Mesenchymal stem cell (in vitro differentiated cells and primary cell): ENCODE data around the gene SOWAHC.
A peak's percentile ranks its signal among the peaks of the same experiment; 100 is the strongest.

Experiments used
- DNase-seq: peaks from one replicate; pipeline ENCODE4 v3.0.0-alpha.2; 2013
- H2AFZ ChIP-seq: one replicate; pipeline ENCODE4 v1.6.1; 2013; ENCODE audit warnings: low read depth, mild to moderate bottlenecking, control low read depth, inconsistent platforms, low read length, moderate library complexity
- H2AK5ac ChIP-seq: 2 replicates; pipeline ENCODE4 v1.6.1; 2013; ENCODE audit warnings: low read length, moderate library complexity, mild to moderate bottlenecking, inconsistent platforms; ENCODE audit not compliant: severe bottlenecking
- H2BK120ac ChIP-seq: one replicate; pipeline ENCODE4 v1.6.1; 2013; ENCODE audit warnings: low read depth, mild to moderate bottlenecking, inconsistent platforms, low read length, moderate library complexity
- H2BK12ac ChIP-seq, 2 experiments: one replicate each; pipeline ENCODE4 v1.6.1; 2013; ENCODE audit warnings: inconsistent platforms in 2 of 2, low read length in 2 of 2, mild to moderate bottlenecking in 2 of 2, moderate library complexity in 2 of 2, control low read depth in 1 of 2
- H2BK15ac ChIP-seq: one replicate; pipeline ENCODE4 v1.6.1; 2013; ENCODE audit warnings: mild to moderate bottlenecking, low read depth, inconsistent platforms; ENCODE audit not compliant: poor library complexity, severe bottlenecking
- H2BK5ac ChIP-seq: 2 replicates; pipeline ENCODE4 v1.6.1; 2013; ENCODE audit warnings: low read depth, mild to moderate bottlenecking, low read length, control low read depth, inconsistent platforms; ENCODE audit not compliant: poor library complexity, severe bottlenecking
- H3K14ac ChIP-seq, 2 experiments: one replicate each; pipeline ENCODE4 v1.6.1; 2013; ENCODE audit warnings: inconsistent platforms in 2 of 2, low read length in 2 of 2, control low read depth in 1 of 2, mild to moderate bottlenecking in 1 of 2, moderate library complexity in 1 of 2
- H3K18ac ChIP-seq, 2 experiments: one replicate each; pipeline ENCODE4 v1.6.1; 2013; ENCODE audit warnings: inconsistent platforms in 2 of 2, low read length in 2 of 2, control low read depth in 1 of 2, low read depth in 1 of 2, mild to moderate bottlenecking in 1 of 2
- H3K23ac ChIP-seq, 2 experiments: one replicate each; pipeline ENCODE4 v1.6.1; 2013; ENCODE audit warnings: inconsistent platforms in 2 of 2, low read length in 2 of 2, mild to moderate bottlenecking in 2 of 2, moderate library complexity in 2 of 2, control low read depth in 1 of 2
- H3K27ac ChIP-seq: 2 replicates; pipeline ENCODE4 v1.5.1; 2013; ENCODE audit warnings: mild to moderate bottlenecking, moderate library complexity, low read length, control low read depth, inconsistent platforms; ENCODE audit not compliant: poor library complexity, severe bottlenecking
- H3K27me3 ChIP-seq, 2 experiments: 2 replicates each; pipeline versions ENCODE4 v1.6.1 to v1.7.0; 2013; ENCODE audit warnings: low read length in 2 of 2, mild to moderate bottlenecking in 2 of 2, moderate library complexity in 2 of 2, control low read depth in 1 of 2, inconsistent platforms in 1 of 2; ENCODE audit not compliant: control insufficient read depth in 1 of 2, insufficient read depth in 1 of 2
- H3K36me3 ChIP-seq, 2 experiments: 2 replicates each; pipeline versions ENCODE4 v1.6.1 to v1.7.0; 2013; ENCODE audit warnings: low read length in 2 of 2, control low read depth in 1 of 2, inconsistent platforms in 1 of 2, low read depth in 1 of 2, mild to moderate bottlenecking in 1 of 2; ENCODE audit not compliant: insufficient read depth in 2 of 2, control insufficient read depth in 1 of 2
- H3K4ac ChIP-seq, 2 experiments: one replicate each; pipeline ENCODE4 v1.6.1; 2013; ENCODE audit warnings: inconsistent platforms in 2 of 2, low read length in 2 of 2, mild to moderate bottlenecking in 2 of 2, moderate library complexity in 2 of 2, control low read depth in 1 of 2, low read depth in 1 of 2
- H3K4me1 ChIP-seq: 2 replicates; pipeline ENCODE4 v1.6.1; 2013; ENCODE audit warnings: low read depth, low read length, control low read depth; ENCODE audit not compliant: control insufficient read depth, insufficient read depth
- H3K4me2 ChIP-seq: 2 replicates; pipeline ENCODE4 v1.6.1; 2013; ENCODE audit warnings: low read length, mild to moderate bottlenecking, inconsistent platforms; ENCODE audit not compliant: poor library complexity, severe bottlenecking
- H3K4me3 ChIP-seq, 2 experiments: 2 replicates each; pipeline versions ENCODE4 v1.5.1 to v1.7.0; 2013; ENCODE audit warnings: low read length in 2 of 2, mild to moderate bottlenecking in 2 of 2, control low read depth in 1 of 2, low read depth in 1 of 2; ENCODE audit not compliant: insufficient read depth in 1 of 2
- H3K79me1 ChIP-seq: replicated peaks from 2 replicates; pipeline ENCODE4 v1.6.1; 2013; ENCODE audit warnings: mild to moderate bottlenecking, control low read depth, low read length, inconsistent platforms; ENCODE audit not compliant: poor library complexity, severe bottlenecking
- H3K9ac ChIP-seq: 2 replicates; pipeline ENCODE4 v1.7.0; 2013; ENCODE audit warnings: mild to moderate bottlenecking, low read length, moderate library complexity
- H3K9me3 ChIP-seq: 2 replicates; pipeline ENCODE4 v1.7.0; 2013; ENCODE audit warnings: mild to moderate bottlenecking, low read length; ENCODE audit not compliant: control insufficient read depth
- H4K8ac ChIP-seq: one replicate; pipeline ENCODE4 v1.6.1; 2013; ENCODE audit warnings: inconsistent platforms, mild to moderate bottlenecking, low read length, moderate library complexity
- H4K91ac ChIP-seq: one replicate; pipeline ENCODE4 v1.6.1; 2013; ENCODE audit warnings: mild to moderate bottlenecking, low read length, inconsistent platforms
- WGBS: methylation state at CpG from one replicate; pipeline ENCODE4 v1.1.7; 2013; ENCODE audit warnings: mixed read lengths; 5-methylcytosine and 5-hydroxymethylcytosine counted together

SOWAHC gene

GRCh38 chr2:109594246-109594885 is 19.8 kb upstream of the SOWAHC start:
- Histone ChIP-seq H3K18ac (peak overlapping the region; percentile 2 to 25), H3K4ac (no peak overlapping the region), H3K79me1 (peaks cover 24% of the 10 kb centered on the region), H2AFZ (no peak overlapping the region), H3K36me3 (peaks cover 11 to 18% of the 10 kb centered on the region in 2 experiments), H2BK5ac (no peak overlapping the region), H3K9ac (no peak overlapping the region), H3K14ac (no peak overlapping the region), H3K23ac (no peak overlapping the region), H2BK120ac (no peak overlapping the region), H2BK12ac (peak overlapping the region in 1 of 2 experiments; percentile 45), H3K4me2 (no peak overlapping the region), H2BK15ac (no peak overlapping the region), H3K9me3 (no peaks in the 10 kb centered on the region), H3K4me3 (no peak overlapping the region), H4K8ac (peak overlapping the region; percentile 45), H4K91ac (no peak overlapping the region), H2AK5ac (no peak overlapping the region), H3K4me1 (no peaks in the 10 kb centered on the region), H3K27me3 (no peaks in the 10 kb centered on the region), H3K27ac (no peak overlapping the region)
- DNase-seq: peak; percentile 88
- 67% methylated on average over 15 of the region's 16 CpGs for WGBS

GRCh38 chr2:109595644-109596043 is 18.5 kb upstream of the SOWAHC start:
- no peak overlapping the region for H3K4me2 ChIP-seq
- H3K4ac ChIP-seq: no peak overlapping the region
- H3K18ac ChIP-seq: no peak overlapping the region
- H2BK5ac ChIP-seq: no peak overlapping the region
- no peak overlapping the region for H3K27ac ChIP-seq
- no peak overlapping the region for H2AFZ ChIP-seq
- no peak for DNase-seq
- no peak overlapping the region for H2BK12ac ChIP-seq
- no peaks in the 10 kb centered on the region for H3K4me1 ChIP-seq
- H3K14ac ChIP-seq: no peak overlapping the region
- H3K4me3 ChIP-seq: no peak overlapping the region
- WGBS: 85% methylated on average over 2 of the region's 4 CpGs
- H3K9me3 ChIP-seq: no peaks in the 10 kb centered on the region
- H3K36me3 ChIP-seq: peaks cover 11 to 14% of the 10 kb centered on the region in 2 experiments
- no peak overlapping the region for H3K9ac ChIP-seq
- H2AK5ac ChIP-seq: no peak overlapping the region
- H3K23ac ChIP-seq: no peak overlapping the region
- no peak overlapping the region for H4K8ac ChIP-seq
- H3K27me3 ChIP-seq: no peaks in the 10 kb centered on the region
- H2BK15ac ChIP-seq: no peak overlapping the region
- H4K91ac ChIP-seq: no peak overlapping the region
- H3K79me1 ChIP-seq: peaks cover 21% of the 10 kb centered on the region
- H2BK120ac ChIP-seq: no peak overlapping the region

GRCh38 chr2:109597283-109597682 is 16.9 kb upstream of the SOWAHC start:
- no peaks in the 10 kb centered on the region for H3K27me3 ChIP-seq
- H3K4me3 ChIP-seq: no peak overlapping the region
- no peak overlapping the region for H3K9ac ChIP-seq
- no peak for DNase-seq
- H3K23ac ChIP-seq: no peak overlapping the region
- no peak overlapping the region for H4K91ac ChIP-seq
- 94% methylated on average over 3 of the region's 3 CpGs for WGBS
- no peak overlapping the region for H2AFZ ChIP-seq
- H3K4me2 ChIP-seq: no peak overlapping the region
- peaks cover 17% of the 10 kb centered on the region for H3K79me1 ChIP-seq
- no peak overlapping the region for H3K27ac ChIP-seq
- H3K9me3 ChIP-seq: no peaks in the 10 kb centered on the region
- no peak overlapping the region for H2BK120ac ChIP-seq
- H2BK5ac ChIP-seq: no peak overlapping the region
- no peak overlapping the region for H3K14ac ChIP-seq
- no peak overlapping the region for H2BK15ac ChIP-seq
- H2BK12ac ChIP-seq: no peak overlapping the region
- no peak overlapping the region for H3K4ac ChIP-seq
- no peak overlapping the region for H3K18ac ChIP-seq
- H4K8ac ChIP-seq: no peak overlapping the region
- no peak overlapping the region for H2AK5ac ChIP-seq
- no peaks in the 10 kb centered on the region for H3K4me1 ChIP-seq
- H3K36me3 ChIP-seq: peaks cover 3 to 8% of the 10 kb centered on the region in 2 experiments

- Histone ChIP-seq H2AK5ac (no peak overlapping the region), H4K8ac (no peak overlapping the region), H3K9me3 (no peaks in the 10 kb centered on the region), H3K4me2 (no peak overlapping the region), H3K4ac (no peak overlapping the region), H2BK12ac (no peak overlapping the region), H2AFZ (no peak overlapping the region), H3K27ac (no peak overlapping the region), H2BK120ac (no peak overlapping the region), H3K79me1 (peaks cover 10% of the 10 kb centered on the region), H3K36me3 (no peaks in the 10 kb centered on the region), H3K4me1 (peaks cover 5% of the 10 kb centered on the region), H3K18ac (no peak overlapping the region), H2BK15ac (no peak overlapping the region), H3K14ac (no peak overlapping the region), H3K23ac (no peak overlapping the region), H4K91ac (no peak overlapping the region), H3K27me3 (no peaks in the 10 kb centered on the region), H3K9ac (no peak overlapping the region), H3K4me3 (no peak overlapping the region), H2BK5ac (no peak overlapping the region)
- DNase-seq: no peak
- 98% methylated on average over 4 of the region's 6 CpGs for WGBS
These were observed 12.4 kb upstream of the SOWAHC start for GRCh38 chr2:109601783-109602182.
